OCI-LY7 (cell line): ENCODE results near the gene ATP4A. TPM values are rescaled to one million over a fixed set of nuclear protein-coding genes. Genes with fewer than 3 reads are reported as not detected.

Experiments
- BruUV-seq: library from RNA; stranded (reverse); fragments of 400-500 nt; replicated peaks from 2 replicates; lab custom pipeline; 2021; lab: Mats Ljungman, UMichigan
- CTCF ChIA-PET: fragments of 300-600 bp; sonication (Branson Sonifier 250); formaldehyde crosslinking; loops from one replicate; lab custom pipeline; 2022; ENCODE audit warnings: antibody characterized with exemption; ENCODE audit not compliant: unreplicated experiment; lab: Charles Lee
- POLR2A ChIA-PET: fragments of 300-600 bp; sonication (Branson Sonifier 250); formaldehyde crosslinking; loops from one replicate; lab custom pipeline; 2022; ENCODE audit warnings: antibody characterized with exemption; lab: Charles Lee
- DNase-seq: peaks from one replicate; pipeline ENCODE4 v3.0.0-alpha.2; 2015; ENCODE audit warnings: low spot score
- H2AFZ ChIP-seq: fragments of 200-600 bp; sonication (generic), shearing (Covaris generic); 2 replicates; pipeline ENCODE4 v1.6.1; 2014; ENCODE audit warnings: mild to moderate bottlenecking, antibody characterized with exemption, low read length, moderate library complexity
- H3K27ac ChIP-seq: fragments of 200-600 bp; sonication (generic); 2 replicates; pipeline ENCODE4 v1.5.1; 2014; ENCODE audit warnings: mixed run types, low read depth, mild to moderate bottlenecking, moderate library complexity, low read length, inconsistent platforms; ENCODE audit not compliant: poor library complexity, severe bottlenecking
- H3K36me3 ChIP-seq: fragments of 200-600 bp; sonication (generic); 2 replicates; pipeline ENCODE4 v1.6.1; 2014; ENCODE audit warnings: mild to moderate bottlenecking, antibody characterized with exemption, low read length, moderate library complexity, mixed read lengths; ENCODE audit not compliant: insufficient read depth
- H3K4me1 ChIP-seq: fragments of 200-600 bp; sonication (generic); 2 replicates; pipeline ENCODE4 v1.5.1; 2014; ENCODE audit warnings: mild to moderate bottlenecking, low read length; ENCODE audit not compliant: insufficient read depth, poor library complexity, severe bottlenecking
- H3K4me2 ChIP-seq: fragments of 200-600 bp; sonication (generic); 2 replicates; pipeline ENCODE4 v1.6.1; 2014; ENCODE audit warnings: mild to moderate bottlenecking, low read length
- H3K4me3 ChIP-seq: fragments of 200-600 bp; sonication (generic); 2 replicates; pipeline ENCODE4 v1.5.1; 2014; ENCODE audit warnings: mild to moderate bottlenecking, low read depth, low read length; ENCODE audit not compliant: poor library complexity, severe bottlenecking
- H3K79me2 ChIP-seq: fragments of 200-600 bp; sonication (generic); 2 replicates; pipeline ENCODE4 v1.6.1; 2016; ENCODE audit warnings: low read depth, mild to moderate bottlenecking, low read length, moderate library complexity, mixed read lengths; ENCODE audit not compliant: insufficient read depth
- H3K9me2 ChIP-seq: fragments of 200-600 bp; sonication (generic); 2 replicates; pipeline ENCODE4 v1.6.1; 2016; ENCODE audit warnings: mild to moderate bottlenecking, low read length, mixed read lengths; ENCODE audit not compliant: insufficient read depth
- H3K9me3 ChIP-seq: fragments of 200-600 bp; sonication (generic); 2 replicates; pipeline ENCODE4 v1.6.1; 2014; ENCODE audit warnings: mild to moderate bottlenecking, mixed run types, low read length, mixed read lengths
- H4K20me1 ChIP-seq: fragments of 200-600 bp; sonication (generic); 2 replicates; pipeline ENCODE4 v1.6.1; 2014; ENCODE audit warnings: mild to moderate bottlenecking, antibody characterized with exemption, low read length, moderate library complexity, mixed read lengths; ENCODE audit not compliant: insufficient read depth
- CTCF ChIP-seq: fragments of 200-600 bp; sonication (generic); conservative IDR thresholded peaks from 2 replicates; pipeline ENCODE4 v1.5.1; 2014; ENCODE audit warnings: mild to moderate bottlenecking, antibody characterized with exemption, low read length, moderate library complexity, mixed read lengths
- EZH2phosphoT487 ChIP-seq: fragments of 200-600 bp; sonication (generic); IDR thresholded peaks from 2 replicates; pipeline ENCODE4 v1.6.1; 2018; ENCODE audit warnings: low read depth, borderline replicate concordance, mild to moderate bottlenecking, mixed run types, antibody characterized with exemption, low read length, moderate library complexity, mixed read lengths
- intact Hi-C: fragments of 100-400 bp; cut with micrococcal nuclease; formaldehyde crosslinking; loops from one replicate; pipeline ENCODE4 v1.10.0; 2022; ENCODE audit not compliant: unreplicated experiment
- total RNA-seq, 2 experiments: library from RNA; depleted of rRNA in 1 of 2; stranded (reverse); fragments of >200 nt in 1 of 2; shearing (Covaris generic) in 1 of 2; gene quantifications; 2 replicates each; pipeline ENCODE4 v1.2.3, GENCODE V29; 2014 to 2022

The ATP4A gene
- total RNA-seq, 2 experiments from 2014 or later = 0.36 to 0.92 TPM

DNA sequence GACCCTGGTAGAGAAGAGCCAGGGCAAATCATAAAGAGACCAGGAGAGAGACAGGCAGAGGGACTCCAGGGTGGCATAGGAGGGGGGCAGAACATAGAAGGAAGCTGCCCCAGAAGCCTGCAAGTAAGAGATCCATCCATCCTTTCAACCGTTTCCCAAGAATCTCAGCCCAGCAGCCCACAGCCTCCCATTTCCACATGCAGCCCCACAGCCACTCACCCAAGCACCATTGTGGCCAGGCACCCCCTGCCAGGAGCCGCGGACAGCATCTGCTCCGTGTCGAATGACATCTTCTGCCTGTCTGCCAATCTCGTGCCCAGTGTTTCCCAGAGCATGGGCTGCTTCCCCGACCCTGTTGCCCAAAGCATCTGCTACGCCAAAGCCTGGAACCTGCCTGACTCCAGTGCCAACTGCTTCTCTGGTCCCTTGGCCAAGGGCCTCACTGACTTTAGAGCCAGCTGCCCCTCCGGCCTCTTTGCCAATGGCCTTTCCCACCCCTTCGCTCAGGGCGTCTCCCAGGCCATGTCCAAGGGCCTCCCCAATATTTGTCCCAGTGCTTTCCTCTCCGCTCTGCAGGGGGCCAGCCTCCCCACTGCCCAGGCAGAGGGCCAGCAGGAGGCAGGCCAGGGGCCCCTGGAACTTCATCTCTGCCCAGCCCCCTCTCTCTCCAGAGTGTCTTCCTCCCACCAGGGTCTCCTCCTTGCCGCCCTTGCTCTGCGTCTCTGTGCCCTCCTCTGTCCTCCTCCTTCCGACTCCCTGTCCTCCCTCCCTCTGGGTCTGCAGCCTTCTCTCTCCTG lies 50.4 kb downstream of the ATP4A start:
- H3K79me2 ChIP-seq = no peaks in the 10 kb centered on the region
- H2AFZ ChIP-seq = no peak overlapping the region
- no peaks in the 10 kb centered on the region for H3K9me3 ChIP-seq
- H3K4me2 ChIP-seq = no peak overlapping the region
- H3K4me1 ChIP-seq = no peaks in the 10 kb centered on the region
- no peak overlapping the region for H3K4me3 ChIP-seq
- no peaks in the 10 kb centered on the region for H3K36me3 ChIP-seq
- no peak for DNase-seq
- intact Hi-C loops = no loop called here
- BruUV-seq = no TSS peak
- H3K27ac ChIP-seq = no peak overlapping the region
- TF ChIP-seq CTCF (no peak), EZH2phosphoT487 (no peak)
- no peaks in the 10 kb centered on the region for H4K20me1 ChIP-seq
- ChIA-PET POLR2A (no interaction called here), CTCF (no interaction called here)
- H3K9me2 ChIP-seq = no peaks in the 10 kb centered on the region

GRCh38 chr19:35511337-35511736 lies 52.1 kb downstream of the ATP4A start:
- Histone ChIP-seq H3K4me3 (no peak overlapping the region), H3K9me2 (no peaks in the 10 kb centered on the region), H2AFZ (no peak overlapping the region), H3K79me2 (no peaks in the 10 kb centered on the region), H3K36me3 (no peaks in the 10 kb centered on the region), H3K4me1 (no peaks in the 10 kb centered on the region), H4K20me1 (no peaks in the 10 kb centered on the region), H3K27ac (no peak overlapping the region), H3K4me2 (no peak overlapping the region), H3K9me3 (no peaks in the 10 kb centered on the region)
- intact Hi-C loops = loop anchor here (2.0 kb wide), 1 partner anchor 81 kb away; no protein-coding TSS in a partner anchor
- no TSS peak for BruUV-seq
- TF ChIP-seq CTCF (no peak), EZH2phosphoT487 (no peak)
- CTCF ChIA-PET = no interaction called here
- no peak for DNase-seq
- POLR2A ChIA-PET = no interaction called here

DNA sequence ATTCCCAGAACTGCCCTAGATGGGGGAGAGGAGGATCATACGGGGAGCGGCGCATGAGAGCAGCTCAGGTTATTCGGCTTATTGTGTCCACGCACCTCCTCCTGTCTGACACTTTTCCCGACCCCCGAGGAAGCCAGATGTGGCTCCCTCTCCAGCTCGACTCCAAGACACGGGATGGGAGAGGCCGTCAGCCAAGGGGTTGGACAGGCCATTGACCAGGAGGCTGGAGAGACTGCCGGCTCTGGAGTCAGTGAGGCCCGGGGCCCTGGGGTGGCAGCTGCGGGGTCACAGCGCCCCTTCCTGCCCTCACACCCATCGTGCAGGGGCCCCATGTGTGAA lies 52.9 kb downstream of the ATP4A start:
- intact Hi-C loops = loop anchor here (2.0 kb wide), 1 partner anchor 82 kb away; no protein-coding TSS in a partner anchor
- TF ChIP-seq CTCF (0 out of 2 replicates have a peak, but pooled peaks have one; percentile 2), EZH2phosphoT487 (no peak)
- Histone ChIP-seq H3K27ac (no peak overlapping the region), H4K20me1 (no peaks in the 10 kb centered on the region), H2AFZ (no peak overlapping the region), H3K79me2 (no peaks in the 10 kb centered on the region), H3K9me3 (no peaks in the 10 kb centered on the region), H3K4me2 (no peak overlapping the region), H3K4me3 (no peak overlapping the region), H3K4me1 (no peaks in the 10 kb centered on the region), H3K36me3 (no peaks in the 10 kb centered on the region), H3K9me2 (no peaks in the 10 kb centered on the region)
- CTCF ChIA-PET = no interaction called here
- BruUV-seq = no TSS peak
- no peak for DNase-seq
- POLR2A ChIA-PET = no interaction called here
